GM11168 (cell line): Measurements from ENCODE around the gene POC1A.

Experiments used
- in situ Hi-C: fragments of 300-500 bp; cut with MboI; formaldehyde crosslinking; loops from one replicate; pipeline ENCODE4 v1.12.0; 2022; ENCODE audit warnings: low sequenced_read_pairs; ENCODE audit not compliant: unreplicated experiment

The POC1A gene

DNA sequence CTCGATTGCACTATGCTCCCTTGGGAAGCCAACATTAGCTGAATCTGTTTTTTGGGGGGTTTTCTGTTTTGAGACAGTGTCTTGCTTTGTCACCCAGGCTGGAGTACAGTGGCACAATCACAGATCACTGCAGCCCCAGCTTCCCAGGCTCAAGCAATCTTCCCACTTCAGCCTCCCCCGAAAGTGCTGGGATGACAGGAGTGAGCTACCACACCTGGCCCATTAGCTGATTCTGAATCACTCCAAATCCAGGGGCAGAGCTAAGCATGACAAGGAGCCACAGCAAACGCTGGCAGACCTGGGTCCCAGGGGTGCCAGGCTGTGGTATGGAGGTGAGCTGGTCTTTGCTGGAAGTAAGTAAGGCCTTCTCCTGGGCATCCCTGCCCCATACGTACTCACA, 18.9 kb downstream of the POC1A start:
- in situ Hi-C loops = no loop called here

DNA sequence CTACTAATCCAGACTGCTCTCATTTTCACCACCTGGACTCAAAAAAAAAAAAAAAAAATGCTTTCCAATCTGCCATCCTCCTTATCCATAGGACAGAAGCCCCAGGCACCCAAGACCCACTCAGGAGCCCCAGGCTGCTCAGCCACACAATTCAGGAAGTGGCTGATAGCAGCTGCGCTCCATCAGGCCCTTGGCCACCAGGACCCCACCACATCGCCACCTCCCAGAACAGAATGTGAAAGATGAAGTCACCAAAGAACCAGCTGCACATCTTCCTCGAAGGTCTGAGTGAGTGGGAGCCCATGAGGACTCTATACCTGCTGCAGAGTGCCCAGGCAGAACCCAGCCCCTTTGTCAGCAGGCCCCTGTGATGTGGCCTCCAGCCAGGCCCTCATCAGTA, 19.5 kb downstream of the POC1A start:
- in situ Hi-C loops = no loop called here

DNA sequence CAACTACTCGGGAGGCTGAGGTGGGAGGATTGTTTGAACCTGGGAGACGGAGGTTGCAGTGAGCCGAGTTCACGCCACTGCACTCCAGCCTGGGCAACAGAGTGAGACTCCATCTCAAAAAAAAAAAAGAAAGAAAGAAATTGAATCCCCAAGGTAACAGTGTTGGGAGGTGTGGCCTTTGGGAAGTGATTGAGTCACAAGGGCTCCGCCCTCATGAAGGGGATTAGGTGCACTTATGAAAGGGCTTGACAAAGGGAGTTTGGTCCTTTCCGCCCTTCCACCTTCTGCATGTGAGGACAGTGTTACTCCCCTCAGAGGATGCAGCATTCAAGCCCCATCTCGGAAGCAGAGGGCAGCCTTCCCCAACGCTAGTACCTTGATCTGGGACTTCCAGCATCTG, 21.3 kb downstream of the POC1A start:
- in situ Hi-C loops = no loop called here

DNA sequence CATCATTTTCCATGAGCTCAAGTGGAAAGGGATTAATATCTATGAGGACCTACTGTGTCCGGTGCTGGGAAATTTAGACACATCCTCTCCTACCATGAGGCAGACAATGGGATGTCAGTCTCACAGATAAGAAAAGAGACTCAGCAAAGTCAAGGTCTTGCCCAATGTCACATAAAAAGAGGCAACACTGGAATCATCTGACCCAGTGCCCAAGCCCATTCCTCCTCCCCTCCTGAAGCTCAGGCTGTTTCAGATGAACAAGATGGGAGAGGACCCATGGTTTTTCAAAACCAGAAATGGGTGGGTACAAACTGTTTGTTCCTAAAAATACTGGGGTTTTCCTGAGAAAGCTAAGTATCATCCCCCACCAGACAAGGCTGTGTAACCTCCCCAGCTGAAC, 22.2 kb downstream of the POC1A start:
- in situ Hi-C loops = no loop called here

DNA sequence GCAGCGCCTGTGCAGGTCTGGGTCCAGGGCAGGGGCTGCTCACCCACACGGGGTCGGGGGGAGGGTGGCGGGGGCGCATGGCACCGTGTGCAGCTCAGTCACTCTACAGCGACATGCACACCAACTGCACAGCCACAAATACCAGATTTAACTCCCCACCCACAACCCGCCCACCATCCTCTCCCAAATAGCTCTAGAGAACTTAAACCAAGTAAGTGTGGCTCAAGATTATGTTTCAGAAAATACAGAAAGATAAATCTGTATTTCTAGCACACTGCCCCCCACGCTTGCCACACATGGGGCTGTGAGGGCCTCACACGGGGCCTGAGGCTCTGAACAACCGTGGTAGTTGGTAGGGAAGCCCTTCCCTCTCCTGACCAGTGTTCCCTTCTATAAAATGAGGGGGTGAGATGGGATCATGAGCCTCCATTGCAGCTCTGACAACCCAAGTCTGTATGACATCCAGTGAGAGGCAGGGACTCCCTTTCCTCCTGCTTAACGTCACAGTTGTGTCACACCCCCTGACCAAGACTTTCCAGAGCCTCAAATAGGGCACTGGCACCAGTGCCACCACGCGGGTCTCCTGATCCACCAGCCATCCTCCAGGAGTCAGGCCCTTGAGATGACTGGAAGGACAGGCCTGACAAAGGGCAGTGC, 23.1 kb downstream of the POC1A start:
- in situ Hi-C loops = no loop called here

- in situ Hi-C loops = no loop called here
Measured at GRCh38 chr3:52128118-52128683, 26.0 kb downstream of the POC1A start.

GRCh38 chr3:52126500-52126899, 27.7 kb downstream of the POC1A start:
- in situ Hi-C loops = no loop called here

DNA sequence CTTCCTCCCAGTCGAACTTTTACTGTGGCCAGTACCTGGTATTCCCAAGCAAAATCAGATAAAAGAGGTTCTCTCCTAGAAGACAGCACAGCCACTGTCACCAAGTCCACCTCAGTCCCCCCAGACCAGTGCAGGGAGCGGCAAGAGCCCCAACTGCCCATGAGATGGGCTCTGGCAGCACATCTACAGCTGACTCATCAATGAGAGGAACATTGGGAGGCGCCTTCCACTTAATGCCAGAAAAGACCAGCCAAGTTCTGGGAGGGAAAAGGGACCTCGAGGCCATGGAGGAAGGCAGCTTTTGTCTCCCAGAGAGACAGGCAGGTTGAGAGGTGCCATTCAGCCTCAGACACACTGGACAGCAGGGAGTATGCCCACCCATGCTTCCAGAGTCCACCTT, 28.2 kb downstream of the POC1A start:
- in situ Hi-C loops = no loop called here

GRCh38 chr3:52124766-52125165, 29.5 kb downstream of the POC1A start:
- in situ Hi-C loops = no loop called here

DNA sequence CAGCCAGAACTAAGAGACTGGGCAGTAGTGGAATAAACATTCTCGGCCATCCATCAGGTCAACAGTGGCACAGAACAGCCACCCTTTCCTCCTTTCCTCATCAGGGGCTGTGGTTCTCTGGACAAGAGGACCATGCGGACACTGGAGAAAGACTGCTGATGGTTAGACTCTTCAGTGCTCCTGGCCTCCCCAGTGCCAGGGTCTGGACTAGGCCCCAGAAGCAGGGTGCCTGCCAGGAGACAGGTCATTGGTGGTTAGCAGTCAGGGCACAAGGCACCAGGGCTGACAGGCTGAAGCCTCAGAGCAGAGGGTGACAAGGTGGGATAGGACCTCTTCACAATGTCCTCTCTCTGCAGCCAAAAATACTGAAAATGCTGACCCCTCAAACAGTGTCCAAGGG, 30.1 kb downstream of the POC1A start:
- in situ Hi-C loops = no loop called here

DNA sequence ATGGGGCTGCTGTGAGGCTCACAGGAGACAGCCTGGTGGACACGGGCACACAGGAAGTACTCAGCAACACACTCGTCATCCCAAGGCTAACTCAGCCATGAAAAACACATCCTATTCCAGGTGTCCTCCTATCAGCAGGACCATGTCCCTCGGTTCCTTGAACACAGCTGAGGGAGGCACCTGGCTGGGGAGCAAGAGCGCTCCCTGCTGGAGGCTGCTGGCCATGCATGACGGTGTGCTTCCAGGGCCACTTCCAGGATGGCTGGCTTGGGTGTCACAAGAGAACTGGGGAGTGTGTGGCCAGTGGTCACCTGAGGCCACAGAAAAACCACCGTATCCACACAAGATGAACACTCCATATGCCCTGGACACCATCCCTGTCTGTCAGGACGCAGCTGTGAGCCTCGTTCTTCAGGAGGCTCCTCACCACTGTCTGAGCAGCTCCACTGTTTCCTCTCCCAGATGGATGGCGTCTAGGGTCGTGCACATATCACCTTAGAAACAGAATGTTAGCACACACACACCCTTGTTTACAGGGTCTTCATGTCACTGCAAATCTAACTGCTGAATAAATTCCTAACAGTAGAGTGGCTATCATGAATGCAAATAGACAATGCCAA, 31.0 kb downstream of the POC1A start:
- in situ Hi-C loops = no loop called here

DNA sequence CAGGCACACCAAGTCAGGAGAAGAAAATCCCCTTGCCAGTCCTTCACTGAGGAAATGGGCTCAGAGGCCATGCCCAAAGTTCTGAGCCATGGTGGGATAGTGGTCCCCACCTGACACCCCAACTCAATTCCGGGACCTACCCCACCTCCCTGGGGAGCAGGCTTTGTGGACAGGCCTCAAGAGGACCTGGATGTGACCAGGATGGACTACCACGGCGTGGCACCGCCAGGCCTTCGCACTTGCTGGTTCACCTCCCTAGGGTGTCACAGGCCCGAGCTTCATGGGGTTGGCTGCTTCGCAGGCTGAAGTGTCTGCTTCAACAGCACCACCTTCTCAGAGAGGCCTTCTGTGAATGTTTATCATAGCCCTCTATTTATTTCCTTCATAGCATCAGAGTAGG, 31.7 kb downstream of the POC1A start:
- in situ Hi-C loops = no loop called here

- in situ Hi-C loops = no loop called here
Measured at GRCh38 chr3:52121813-52122212, 32.4 kb downstream of the POC1A start.

GRCh38 chr3:52121464-52121805, 32.8 kb downstream of the POC1A start:
- in situ Hi-C loops = no loop called here

- in situ Hi-C loops = no loop called here
Measured at GRCh38 chr3:52120556-52121463, 33.4 kb downstream of the POC1A start.

- in situ Hi-C loops = no loop called here
Measured at GRCh38 chr3:52119826-52120225, 34.4 kb downstream of the POC1A start.

GRCh38 chr3:52119099-52119498, 35.1 kb downstream of the POC1A start:
- in situ Hi-C loops = no loop called here

GRCh38 chr3:52118156-52118875, 35.9 kb downstream of the POC1A start:
- in situ Hi-C loops = no loop called here

GRCh38 chr3:52117537-52117936, 36.7 kb downstream of the POC1A start:
- in situ Hi-C loops = no loop called here

DNA sequence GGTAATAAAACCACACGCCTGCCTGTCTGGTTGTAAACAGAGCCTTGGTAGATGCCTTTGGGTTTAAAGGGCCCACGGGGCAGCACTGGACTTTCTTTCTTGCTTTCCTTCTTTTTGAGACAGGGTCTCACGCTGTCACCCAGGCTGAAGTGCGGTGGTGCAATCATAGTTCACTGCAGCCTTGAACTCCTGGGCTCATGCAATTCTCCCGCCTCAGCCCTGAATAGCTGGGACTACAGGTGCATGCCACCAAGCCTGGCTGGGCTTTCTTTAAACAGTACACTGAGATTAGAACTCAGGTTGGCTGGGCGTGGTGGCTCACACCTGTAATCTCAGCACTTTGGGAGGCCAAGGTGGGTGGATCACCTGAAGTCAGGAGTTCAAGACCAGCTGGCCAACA, 42.2 kb downstream of the POC1A start:
- in situ Hi-C loops = no loop called here
